IMR-90 (cell line): ENCODE measurements around the gene PLPP4. TPM values are rescaled to one million over a fixed set of nuclear protein-coding genes. Genes with fewer than 3 reads are reported as not detected.

Source experiments
- ATAC-seq: fragments of 200-7000 bp; cut with Tn5 transposase; 2 replicates; pipeline ENCODE4 v1.9.1; 2020; ENCODE audit warnings: low read depth, mild to moderate bottlenecking, moderate library complexity
- BruUV-seq: library from RNA; stranded (reverse); fragments of 400-500 nt; replicated peaks from 2 replicates; lab custom pipeline; 2021; lab: Mats Ljungman, UMichigan
- CTCF ChIA-PET: fragments of 300-600 bp; formaldehyde crosslinking; extraction: SDS; loops from one replicate; lab custom pipeline; 2021; ENCODE audit warnings: antibody characterized with exemption; lab: Yijun Ruan, JAX
- POLR2A ChIA-PET: fragments of 300-600 bp; sonication (Branson Sonifier 250); formaldehyde crosslinking; loops from one replicate; lab custom pipeline; 2022; ENCODE audit warnings: antibody characterized with exemption; ENCODE audit not compliant: unreplicated experiment; lab: Charles Lee
- DNase-seq: peaks from one replicate; pipeline ENCODE4 v3.0.0; 2013
- H2AFZ ChIP-seq: replicated peaks from 2 replicates; pipeline ENCODE3; 2013; ENCODE audit warnings: low read length, mild to moderate bottlenecking; ENCODE audit not compliant: poor library complexity
- H2AK5ac ChIP-seq: 2 replicates; pipeline ENCODE4 v1.6.1; 2013; ENCODE audit warnings: low read depth, low read length, inconsistent platforms
- H2AK9ac ChIP-seq: replicated peaks from 2 replicates; pipeline ENCODE3; 2013; ENCODE audit warnings: mild to moderate bottlenecking, low read depth, low read length, moderate library complexity; ENCODE audit not compliant: poor library complexity
- H2BK120ac ChIP-seq: 2 replicates; pipeline ENCODE4 v1.6.1; 2013; ENCODE audit warnings: low read depth, low read length, inconsistent platforms
- H2BK15ac ChIP-seq: 3 replicates; pipeline ENCODE4 v1.6.1; 2013; ENCODE audit warnings: low read depth, low read length, inconsistent platforms
- H2BK20ac ChIP-seq: 2 replicates; pipeline ENCODE4 v1.6.1; 2013; ENCODE audit warnings: low read depth, mild to moderate bottlenecking, inconsistent platforms, low read length, moderate library complexity
- H2BK5ac ChIP-seq: 2 replicates; pipeline ENCODE4 v1.6.1; 2013; ENCODE audit warnings: mild to moderate bottlenecking, low read depth, low read length, inconsistent platforms; ENCODE audit not compliant: poor library complexity, severe bottlenecking
- H3K14ac ChIP-seq: replicated peaks from 2 replicates; pipeline ENCODE4 v1.6.1; 2013; ENCODE audit warnings: low read depth, low read length, inconsistent platforms
- H3K18ac ChIP-seq: 2 replicates; pipeline ENCODE4 v1.6.1; 2013; ENCODE audit warnings: low read depth, low read length, control low read depth
- H3K23ac ChIP-seq: 2 replicates; pipeline ENCODE4 v1.6.1; 2013; ENCODE audit warnings: low read depth, low read length, inconsistent platforms
- H3K27ac ChIP-seq: 2 replicates; pipeline ENCODE4 v1.5.1; 2013; ENCODE audit warnings: mild to moderate bottlenecking, control low read depth, low read length; ENCODE audit not compliant: insufficient read depth
- H3K27me3 ChIP-seq: 2 replicates; pipeline ENCODE4 v1.6.1; 2013; ENCODE audit warnings: low read length; ENCODE audit not compliant: control insufficient read depth, insufficient read depth
- H3K36me3 ChIP-seq: 2 replicates; pipeline ENCODE4 v1.6.1; 2013; ENCODE audit warnings: low read length, mixed read lengths; ENCODE audit not compliant: control insufficient read depth, insufficient read depth
- H3K4ac ChIP-seq: 2 replicates; pipeline ENCODE4 v1.6.1; 2013; ENCODE audit warnings: low read depth, low read length, inconsistent platforms
- H3K4me1 ChIP-seq: 2 replicates; pipeline ENCODE4 v1.6.1; 2013; ENCODE audit warnings: low read length, mixed read lengths; ENCODE audit not compliant: control insufficient read depth, insufficient read depth
- H3K4me2 ChIP-seq: 2 replicates; pipeline ENCODE4 v1.6.1; 2013; ENCODE audit warnings: low read depth, mild to moderate bottlenecking, control low read depth, low read length, moderate library complexity
- H3K4me3 ChIP-seq: 2 replicates; pipeline ENCODE4 v1.5.1; 2013; ENCODE audit warnings: low read depth, mild to moderate bottlenecking, control low read depth, low read length, moderate library complexity; ENCODE audit not compliant: insufficient read depth
- H3K56ac ChIP-seq: 2 replicates; pipeline ENCODE4 v1.6.1; 2013; ENCODE audit warnings: low read length, inconsistent platforms; ENCODE audit not compliant: insufficient read depth; ENCODE audit errors: extremely low read depth
- H3K79me1 ChIP-seq, 2 experiments: 2 replicates each; pipeline ENCODE4 v1.6.1; 2013; ENCODE audit warnings: low read length in 2 of 2, inconsistent platforms in 1 of 2, low read depth in 1 of 2
- H3K9ac ChIP-seq: 2 replicates; pipeline ENCODE4 v1.6.1; 2013; ENCODE audit warnings: low read depth, low read length, control low read depth
- H3K9me1 ChIP-seq: 2 replicates; pipeline ENCODE4 v1.6.1; 2013; ENCODE audit warnings: low read length, inconsistent platforms; ENCODE audit not compliant: insufficient read depth
- H3K9me3 ChIP-seq: 2 replicates; pipeline ENCODE4 v1.6.1; 2013; ENCODE audit warnings: low read length; ENCODE audit not compliant: control insufficient read depth, insufficient read depth
- H4K20me1 ChIP-seq: 2 replicates; pipeline ENCODE4 v1.6.1; 2013; ENCODE audit warnings: low read length, inconsistent platforms; ENCODE audit not compliant: insufficient read depth
- H4K5ac ChIP-seq: 2 replicates; pipeline ENCODE4 v1.6.1; 2013; ENCODE audit warnings: mild to moderate bottlenecking, low read depth, low read length, control low read depth
- H4K8ac ChIP-seq, 2 experiments: 2 replicates each; pipeline ENCODE4 v1.6.1; 2013; ENCODE audit warnings: low read depth in 2 of 2, low read length in 2 of 2, control low read depth in 1 of 2, inconsistent platforms in 1 of 2
- H4K91ac ChIP-seq: 2 replicates; pipeline ENCODE4 v1.6.1; 2013; ENCODE audit warnings: low read depth, low read length, inconsistent platforms; ENCODE audit not compliant: insufficient read depth
- BHLHE40 ChIP-seq: fragments of 150-350 bp; IDR thresholded peaks from 2 replicates; pipeline ENCODE4 v1.6.1; 2016; ENCODE audit warnings: mild to moderate bottlenecking, low read depth, low read length
- CEBPB ChIP-seq: IDR thresholded peaks from 2 replicates; pipeline ENCODE4 v1.6.1; 2012; ENCODE audit warnings: low read depth, low read length, improper control_type of control experiment
- CHD1 ChIP-seq: IDR thresholded peaks from 2 replicates; pipeline ENCODE4 v1.6.1; 2012; ENCODE audit warnings: low read depth, low read length, improper control_type of control experiment
- FOS ChIP-seq: fragments of 150-350 bp; IDR thresholded peaks from 2 replicates; pipeline ENCODE4 v1.6.1; 2016; ENCODE audit warnings: low read depth, low read length
- MAFK ChIP-seq: IDR thresholded peaks from 2 replicates; pipeline ENCODE4 v1.6.1; 2012; ENCODE audit warnings: low read depth, low read length, improper control_type of control experiment
- MAZ ChIP-seq: IDR thresholded peaks from 2 replicates; pipeline ENCODE4 v1.6.1; 2012; ENCODE audit warnings: low read depth, mild to moderate bottlenecking, low read length, improper control_type of control experiment, moderate library complexity, borderline replicate concordance
- MXI1 ChIP-seq: IDR thresholded peaks from 2 replicates; pipeline ENCODE4 v1.6.1; 2012; ENCODE audit warnings: low read depth, mild to moderate bottlenecking, low read length, moderate library complexity, borderline replicate concordance
- NFE2L2 ChIP-seq: fragments of 150-350 bp; IDR thresholded peaks from 2 replicates; pipeline ENCODE4 v1.6.1; 2016; ENCODE audit warnings: low read depth, mild to moderate bottlenecking, low read length
- POLR2A ChIP-seq: IDR thresholded peaks from 2 replicates; pipeline ENCODE4 v1.6.1; 2012; ENCODE audit warnings: mild to moderate bottlenecking, low read depth, low read length
- RAD21 ChIP-seq: IDR thresholded peaks from 2 replicates; pipeline ENCODE4 v1.6.1; 2012; ENCODE audit warnings: low read length, improper control_type of control experiment
- RCOR1 ChIP-seq: IDR thresholded peaks from 2 replicates; pipeline ENCODE4 v1.6.1; 2012; ENCODE audit warnings: mild to moderate bottlenecking, low read length, improper control_type of control experiment; ENCODE audit not compliant: insufficient replicate concordance
- RFX5 ChIP-seq: IDR thresholded peaks from 2 replicates; pipeline ENCODE4 v1.8.0; 2012; ENCODE audit warnings: low read depth, mild to moderate bottlenecking, low read length, moderate library complexity
- SMC3 ChIP-seq: fragments of 150-350 bp; IDR thresholded peaks from 2 replicates; pipeline ENCODE4 v1.6.1; 2016; ENCODE audit warnings: low read depth, mild to moderate bottlenecking, antibody characterized with exemption, low read length, moderate library complexity
- WGBS, 2 experiments: methylation state at CpG; one replicate each; pipeline versions ENCODE4 v1.1.5 to v1.1.7; 2013; ENCODE audit warnings: missing lambda C conversion rate in 2 of 2; ENCODE audit not compliant: insufficient read length in 1 of 2; ENCODE audit errors: extremely low coverage in 2 of 2; 5-methylcytosine and 5-hydroxymethylcytosine counted together
- dilution Hi-C: fragments of 300-500 bp; cut with HindIII; formaldehyde crosslinking; loops from one replicate; pipeline ENCODE4 v1.14.3; 2018; ENCODE audit warnings: low sequenced_read_pairs; ENCODE audit not compliant: unreplicated experiment
- in situ Hi-C: fragments of 300-500 bp; cut with MboI; formaldehyde crosslinking; loops from 3 replicates; pipeline ENCODE4 v1.14.3; 2019; ENCODE audit warnings: low sequenced_read_pairs, inconsistent platforms, mixed read lengths
- intact Hi-C: fragments of 100-400 bp; cut with micrococcal nuclease; formaldehyde crosslinking; loops from 2 replicates; pipeline ENCODE4 v1.10.0; 2022
- polyA plus RNA-seq, 3 experiments: library from polyadenylated mRNA; depleted of rRNA; stranded (reverse); fragments of >200 nt; gene quantifications; 2 replicates each; pipeline ENCODE4 v1.2.3, GENCODE V29; 2012; ENCODE audit warnings: low replicate concordance in 1 of 3
- total RNA-seq: library from RNA; depleted of rRNA; stranded (reverse); fragments of >200 nt; gene quantifications from 2 replicates; pipeline ENCODE4 v1.2.3, GENCODE V29; 2012
- TF ChIP-seq, protein P1 (sequence below): fragments of 150-350 bp; IDR thresholded peaks from 2 replicates; pipeline ENCODE4 v1.6.1; 2016; ENCODE audit warnings: low read depth, mild to moderate bottlenecking, low read length, moderate library complexity, borderline replicate concordance
- TF ChIP-seq, protein P2 (sequence below): conservative IDR thresholded peaks from 2 replicates; pipeline ENCODE4 v1.5.1; 2012; ENCODE audit warnings: mild to moderate bottlenecking, low read depth, low read length, improper control_type of control experiment
- TF ChIP-seq, protein P3 (sequence below): fragments of 150-350 bp; IDR thresholded peaks from 2 replicates; pipeline ENCODE4 v1.6.1; 2017; ENCODE audit warnings: mild to moderate bottlenecking, antibody characterized with exemption, low read length, low read depth

The PLPP4 gene
- total and polyA plus RNA-seq, 2 of the 4 experiments (the other 2 are of a cell fraction), result 0.18 to 0.60 TPM

DNA sequence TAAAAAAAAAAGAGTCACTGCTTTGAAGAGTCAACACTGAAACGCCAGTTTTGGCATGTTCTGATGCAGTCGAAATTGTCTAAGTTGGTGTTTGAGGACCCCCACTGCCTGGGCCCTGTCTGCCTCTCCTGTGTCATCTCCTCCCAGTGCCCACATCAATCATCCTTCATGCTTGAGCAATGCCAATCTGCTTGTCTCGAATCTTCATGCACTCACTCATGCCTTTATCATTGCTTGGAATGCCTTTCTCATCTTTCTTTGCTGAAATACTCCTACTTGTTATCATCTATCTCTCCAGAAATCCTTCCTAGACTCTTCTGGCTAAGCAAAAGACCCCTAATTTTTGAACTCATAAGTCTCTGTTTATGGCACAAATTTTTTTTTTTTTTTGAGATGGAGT, 42.1 kb upstream of the PLPP4 start:
- TF ChIP-seq MAFK (no peak), FOS (no peak), POLR2A (no peak), RAD21 (no peak), RFX5 (no peak), CHD1 (no peak), BHLHE40 (no peak), MXI1 (no peak), NFE2L2 (no peak), SMC3 (no peak), MAZ (no peak), CEBPB (no peak), RCOR1 (no peak)
- TF ChIP-seq, protein P1, sequence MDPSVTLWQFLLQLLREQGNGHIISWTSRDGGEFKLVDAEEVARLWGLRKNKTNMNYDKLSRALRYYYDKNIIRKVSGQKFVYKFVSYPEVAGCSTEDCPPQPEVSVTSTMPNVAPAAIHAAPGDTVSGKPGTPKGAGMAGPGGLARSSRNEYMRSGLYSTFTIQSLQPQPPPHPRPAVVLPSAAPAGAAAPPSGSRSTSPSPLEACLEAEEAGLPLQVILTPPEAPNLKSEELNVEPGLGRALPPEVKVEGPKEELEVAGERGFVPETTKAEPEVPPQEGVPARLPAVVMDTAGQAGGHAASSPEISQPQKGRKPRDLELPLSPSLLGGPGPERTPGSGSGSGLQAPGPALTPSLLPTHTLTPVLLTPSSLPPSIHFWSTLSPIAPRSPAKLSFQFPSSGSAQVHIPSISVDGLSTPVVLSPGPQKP, result no peak
- TF ChIP-seq, protein P2, sequence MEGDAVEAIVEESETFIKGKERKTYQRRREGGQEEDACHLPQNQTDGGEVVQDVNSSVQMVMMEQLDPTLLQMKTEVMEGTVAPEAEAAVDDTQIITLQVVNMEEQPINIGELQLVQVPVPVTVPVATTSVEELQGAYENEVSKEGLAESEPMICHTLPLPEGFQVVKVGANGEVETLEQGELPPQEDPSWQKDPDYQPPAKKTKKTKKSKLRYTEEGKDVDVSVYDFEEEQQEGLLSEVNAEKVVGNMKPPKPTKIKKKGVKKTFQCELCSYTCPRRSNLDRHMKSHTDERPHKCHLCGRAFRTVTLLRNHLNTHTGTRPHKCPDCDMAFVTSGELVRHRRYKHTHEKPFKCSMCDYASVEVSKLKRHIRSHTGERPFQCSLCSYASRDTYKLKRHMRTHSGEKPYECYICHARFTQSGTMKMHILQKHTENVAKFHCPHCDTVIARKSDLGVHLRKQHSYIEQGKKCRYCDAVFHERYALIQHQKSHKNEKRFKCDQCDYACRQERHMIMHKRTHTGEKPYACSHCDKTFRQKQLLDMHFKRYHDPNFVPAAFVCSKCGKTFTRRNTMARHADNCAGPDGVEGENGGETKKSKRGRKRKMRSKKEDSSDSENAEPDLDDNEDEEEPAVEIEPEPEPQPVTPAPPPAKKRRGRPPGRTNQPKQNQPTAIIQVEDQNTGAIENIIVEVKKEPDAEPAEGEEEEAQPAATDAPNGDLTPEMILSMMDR, result no peak
- TF ChIP-seq, protein P3, sequence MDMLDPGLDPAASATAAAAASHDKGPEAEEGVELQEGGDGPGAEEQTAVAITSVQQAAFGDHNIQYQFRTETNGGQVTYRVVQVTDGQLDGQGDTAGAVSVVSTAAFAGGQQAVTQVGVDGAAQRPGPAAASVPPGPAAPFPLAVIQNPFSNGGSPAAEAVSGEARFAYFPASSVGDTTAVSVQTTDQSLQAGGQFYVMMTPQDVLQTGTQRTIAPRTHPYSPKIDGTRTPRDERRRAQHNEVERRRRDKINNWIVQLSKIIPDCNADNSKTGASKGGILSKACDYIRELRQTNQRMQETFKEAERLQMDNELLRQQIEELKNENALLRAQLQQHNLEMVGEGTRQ, result no peak
- Histone ChIP-seq H3K9me1 (no peaks in the 10 kb centered on the region), H3K56ac (no peak overlapping the region), H3K14ac (no peak overlapping the region), H4K5ac (no peak overlapping the region), H4K8ac (no peak overlapping the region), H3K4ac (no peak overlapping the region), H3K79me1 (no peaks in the 10 kb centered on the region), H3K27ac (no peak overlapping the region), H4K91ac (no peak overlapping the region), H2BK15ac (no peak overlapping the region), H2AK5ac (no peak overlapping the region), H2AK9ac (no peak overlapping the region), H3K4me2 (no peak overlapping the region), H2BK5ac (no peak overlapping the region), H3K4me3 (no peak overlapping the region), H3K4me1 (no peaks in the 10 kb centered on the region), H4K20me1 (no peaks in the 10 kb centered on the region), H3K9ac (no peak overlapping the region), H2BK20ac (no peak overlapping the region), H2AFZ (no peak overlapping the region), H3K18ac (no peak overlapping the region), H3K23ac (no peak overlapping the region), H3K9me3 (peaks cover 15% of the 10 kb centered on the region), H3K27me3 (no peaks in the 10 kb centered on the region), H2BK120ac (no peak overlapping the region), H3K36me3 (no peaks in the 10 kb centered on the region)
- intact Hi-C loops, result no loop called here
- ChIA-PET POLR2A (no interaction called here), CTCF (no interaction called here)
- ATAC-seq (no peak), DNase-seq (no peak)
- in situ Hi-C loops, result no loop called here
- WGBS, 2 experiments, result 0% methylated on average over 1 of the region's 3 CpGs; no CpG with 5 or more reads in 1 of the 2 experiments
- BruUV-seq, result no TSS peak
- dilution Hi-C loops, result no loop called here
